ENCODE measurements around the gene MCM6.
"Not testable (repeated sequence)": the region's sequence is repeated elsewhere in the genome, so short reads cannot be mapped to it uniquely, and the experiment has no call there.

MCM6 gene

DNA sequence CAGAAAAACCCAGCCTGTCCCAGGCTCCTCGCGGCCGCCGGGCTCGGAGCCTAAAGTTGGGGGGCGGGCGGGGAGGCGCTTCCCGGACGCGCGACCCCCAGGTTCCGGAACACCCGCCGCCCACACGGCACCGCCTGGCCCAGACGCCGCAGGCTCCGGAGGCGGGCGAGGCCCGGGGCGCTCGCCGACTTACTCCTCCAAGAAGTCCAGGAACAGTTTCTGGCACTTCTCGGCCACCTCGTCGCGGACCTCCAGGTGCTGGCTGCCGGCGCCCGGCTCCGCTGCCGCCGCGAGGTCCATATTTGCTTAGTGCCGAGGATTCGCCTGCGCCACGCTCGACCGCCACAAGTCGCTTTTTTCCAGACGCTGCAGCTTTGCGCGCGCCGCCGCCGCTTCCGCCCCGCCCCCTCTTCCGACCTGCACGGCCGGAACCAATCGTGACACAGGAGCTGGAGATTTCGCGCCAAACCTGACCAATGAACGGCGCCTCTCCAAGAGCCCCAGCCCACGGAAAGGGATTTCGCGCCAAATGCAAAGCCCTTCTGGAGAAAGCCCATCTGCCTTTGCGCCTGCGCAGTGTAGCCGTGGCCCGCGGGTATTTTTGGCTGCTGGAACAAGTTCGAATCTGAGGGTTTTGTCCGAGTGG is at the start of gene MCM6:
Gene MCM6 (minus strand): TSS at position 378 of the 646 bp plus-strand sequence. CDS start 78 bp downstream, at position 300.
- peak; percentile 99 for DNase-seq (ENCODE audit: low read depth)

DNA sequence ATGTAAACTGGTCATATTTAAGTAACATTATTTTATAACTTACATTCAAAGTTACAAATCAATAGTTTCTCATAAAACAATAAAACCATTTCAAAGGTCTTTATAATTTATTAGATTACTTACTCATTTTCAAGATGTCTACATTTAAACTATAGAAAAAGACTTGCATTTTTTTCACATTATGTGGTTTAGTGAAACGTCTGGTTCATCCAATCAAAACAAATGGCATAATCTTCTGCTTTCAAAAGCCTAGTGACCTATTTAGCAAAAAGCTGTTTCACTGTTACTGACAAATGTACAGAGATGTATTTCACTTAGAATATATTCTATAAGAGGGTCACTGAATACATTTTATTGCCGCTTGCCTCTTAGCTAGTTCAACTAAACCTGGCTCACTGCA is 49.3 kb upstream of the MCM6 start:
- peak; percentile 32 for DNase-seq (ENCODE audit: low read depth)

DNA sequence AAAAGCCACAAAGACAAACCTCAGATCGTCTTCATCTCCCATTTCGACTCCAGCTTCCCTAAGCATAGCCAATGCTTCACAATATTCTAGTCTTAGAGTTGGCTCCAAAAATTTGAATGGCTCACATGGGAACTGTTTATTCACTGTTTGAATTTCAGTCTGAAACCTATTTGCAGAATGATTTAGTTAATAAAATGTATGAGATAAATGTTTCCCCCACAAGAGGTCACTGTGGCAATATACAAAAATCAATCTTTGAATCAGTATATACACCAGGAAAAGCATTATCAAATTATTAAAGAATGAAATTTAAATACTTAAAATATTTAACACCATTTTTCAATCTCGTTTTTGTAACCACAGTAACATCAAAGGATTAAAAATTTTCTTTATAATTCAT is 40.0 kb upstream of the MCM6 start:
- peak; percentile 36 for DNase-seq (ENCODE audit: low read depth)

DNA sequence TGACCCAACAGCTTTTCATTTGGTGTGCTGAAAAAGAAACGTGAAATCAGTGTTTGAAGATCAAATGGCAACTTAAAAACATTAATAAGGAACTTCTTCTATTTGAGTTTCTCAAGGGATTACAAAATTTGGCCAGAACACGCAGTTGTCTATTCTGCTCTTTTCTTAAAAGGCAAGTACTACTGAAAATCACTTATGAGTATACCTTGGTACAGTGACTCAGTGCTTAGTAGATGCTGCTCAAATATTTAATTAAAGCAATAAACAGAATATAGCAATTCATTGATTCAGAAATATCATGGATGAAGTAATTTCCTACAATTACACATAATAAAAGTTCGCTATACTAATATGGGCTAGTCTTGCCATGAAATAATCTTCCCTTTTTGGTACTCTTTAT is 38.2 kb upstream of the MCM6 start:
- DNase-seq (ENCODE audit: low read depth), result no peak

DNA sequence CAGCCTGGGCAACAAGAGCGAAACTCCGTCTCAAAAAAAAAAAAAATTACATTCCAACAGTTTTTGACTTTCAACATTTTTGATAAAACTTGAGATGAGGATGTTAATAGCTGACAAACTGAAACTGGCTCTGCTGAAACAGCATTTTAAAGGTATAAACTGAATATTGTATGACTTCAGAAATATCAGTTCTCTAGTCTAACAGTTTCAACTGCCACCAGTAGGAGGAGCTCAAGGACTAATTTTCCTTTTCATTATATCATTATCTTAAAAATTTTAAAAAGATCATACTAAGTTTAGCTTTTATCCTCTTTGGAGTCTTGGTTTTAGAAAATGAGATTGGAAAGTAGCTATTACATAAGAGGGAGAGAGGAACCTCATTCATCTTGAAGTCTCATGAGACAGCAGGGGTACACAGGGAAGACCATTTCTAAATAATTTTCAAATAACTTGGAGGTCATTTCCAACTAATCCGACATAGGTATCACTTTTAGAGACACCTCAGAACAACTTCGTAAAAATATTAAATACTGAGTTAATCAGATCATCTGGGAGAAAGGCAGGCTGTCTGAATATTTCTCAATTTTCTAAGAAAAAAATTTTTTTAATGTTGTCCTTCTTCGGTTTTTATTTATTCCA is 37.6 kb upstream of the MCM6 start:
- DNase-seq (ENCODE audit: low read depth), result peak; percentile 57

DNA sequence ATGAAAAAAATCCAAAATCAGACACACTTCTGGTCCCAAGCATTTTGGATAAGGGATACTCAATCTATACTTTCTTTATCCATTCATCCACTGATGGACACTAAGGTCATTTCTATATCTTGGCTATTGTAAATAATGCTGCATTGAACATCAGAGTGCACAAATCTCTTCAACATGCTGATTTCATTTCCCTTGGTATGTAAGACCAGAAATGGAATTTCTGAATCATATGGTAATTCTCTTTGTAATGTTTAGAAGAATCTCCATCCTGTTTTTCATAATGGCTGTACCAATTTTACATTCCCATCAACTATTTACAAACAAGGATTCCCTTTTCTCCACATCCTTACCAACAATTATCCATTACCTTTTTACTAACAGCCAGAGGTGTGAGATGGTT is 33.7 kb upstream of the MCM6 start:
- DNase-seq (ENCODE audit: low read depth), result peak; percentile 58

DNA sequence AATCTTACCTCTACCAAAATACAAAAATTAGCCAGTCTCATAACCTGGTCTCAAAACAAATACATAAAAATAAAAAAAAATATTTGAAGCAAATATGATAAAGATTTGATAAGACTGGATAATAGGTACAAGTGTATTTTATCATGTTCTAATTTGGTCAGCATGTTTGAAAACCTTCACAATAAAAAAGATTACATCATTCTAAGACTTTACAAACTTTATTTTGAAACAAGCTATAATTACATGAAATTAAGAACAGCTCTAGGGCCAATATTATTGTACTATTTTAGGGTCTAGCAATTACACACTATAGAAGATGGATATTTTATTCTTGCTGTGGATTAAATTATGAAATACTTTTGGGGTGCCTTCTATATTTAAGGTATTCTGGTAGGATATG is 29.4 kb upstream of the MCM6 start:
- no peak for DNase-seq (ENCODE audit: low read depth)

DNA sequence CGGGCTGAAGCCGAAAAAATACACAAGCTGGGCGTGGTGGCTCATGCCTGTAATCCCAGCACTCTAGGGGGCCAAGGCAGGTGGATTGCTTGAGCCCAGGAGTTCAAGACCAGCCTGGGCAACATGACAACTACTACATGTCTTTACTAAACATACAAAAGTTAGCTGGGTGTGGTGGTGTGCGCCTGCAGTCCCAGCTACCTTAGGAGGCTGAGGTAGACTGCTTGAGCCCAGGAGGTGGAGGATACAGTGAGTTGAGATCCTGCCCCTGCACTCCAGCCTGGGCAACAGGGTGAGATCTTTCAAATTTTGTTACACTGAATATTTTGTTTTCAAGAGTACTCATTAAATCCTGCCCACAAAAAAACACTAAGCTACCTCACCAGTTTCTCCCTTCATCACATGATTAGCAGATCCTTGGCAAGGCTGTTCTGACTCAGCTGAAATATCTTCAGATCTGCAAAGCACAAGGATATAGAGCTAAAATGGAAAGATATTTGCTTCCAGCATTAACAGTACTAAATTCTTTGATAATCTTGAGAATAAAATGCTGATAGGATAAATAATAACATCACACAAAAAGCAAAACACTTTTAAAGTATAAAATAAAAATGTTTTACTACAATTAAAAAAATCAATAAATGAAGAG is 28.2 kb upstream of the MCM6 start:
- DNase-seq (ENCODE audit: low read depth), result peak; percentile 52

DNA sequence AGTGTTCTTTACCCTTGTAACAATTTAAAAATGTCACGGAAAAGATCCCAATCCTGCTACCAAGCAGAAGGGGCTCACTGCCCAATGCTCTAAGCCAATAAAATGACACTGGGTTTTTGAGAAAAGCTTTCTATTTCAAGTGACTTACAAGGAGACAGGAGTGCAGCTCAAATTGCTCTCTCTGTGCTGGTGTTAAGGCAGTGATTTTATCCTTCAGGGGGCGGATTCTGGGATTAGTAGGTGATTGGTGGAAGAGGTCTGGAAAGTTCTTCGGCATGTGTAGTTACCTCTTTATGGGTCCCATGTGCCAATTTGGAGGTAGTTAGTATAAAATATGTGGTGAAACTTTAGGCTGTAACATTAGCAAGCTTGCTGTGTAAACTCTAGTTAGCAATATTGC is 27.4 kb upstream of the MCM6 start:
- no peak for DNase-seq (ENCODE audit: low read depth)

DNA sequence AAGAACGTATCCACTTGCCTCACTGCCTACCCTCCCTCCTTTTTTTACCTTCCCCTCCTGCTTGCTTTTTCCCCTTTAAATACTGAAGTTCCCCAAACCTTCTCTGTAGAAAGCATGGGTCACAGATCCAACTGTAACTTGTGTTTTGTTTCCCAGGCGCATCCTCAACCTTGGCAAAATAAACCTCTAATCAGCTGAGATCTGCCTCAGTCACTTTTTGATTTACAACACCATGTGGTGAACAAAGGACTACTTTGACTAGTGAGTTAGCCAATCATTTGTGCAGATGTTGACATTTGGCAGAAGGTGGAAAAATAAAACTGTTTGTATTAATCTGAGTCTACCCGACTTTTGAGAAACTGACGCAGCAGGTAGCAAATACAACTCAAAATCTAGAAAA is 23.3 kb upstream of the MCM6 start:
- DNase-seq (ENCODE audit: low read depth), result no peak

DNA sequence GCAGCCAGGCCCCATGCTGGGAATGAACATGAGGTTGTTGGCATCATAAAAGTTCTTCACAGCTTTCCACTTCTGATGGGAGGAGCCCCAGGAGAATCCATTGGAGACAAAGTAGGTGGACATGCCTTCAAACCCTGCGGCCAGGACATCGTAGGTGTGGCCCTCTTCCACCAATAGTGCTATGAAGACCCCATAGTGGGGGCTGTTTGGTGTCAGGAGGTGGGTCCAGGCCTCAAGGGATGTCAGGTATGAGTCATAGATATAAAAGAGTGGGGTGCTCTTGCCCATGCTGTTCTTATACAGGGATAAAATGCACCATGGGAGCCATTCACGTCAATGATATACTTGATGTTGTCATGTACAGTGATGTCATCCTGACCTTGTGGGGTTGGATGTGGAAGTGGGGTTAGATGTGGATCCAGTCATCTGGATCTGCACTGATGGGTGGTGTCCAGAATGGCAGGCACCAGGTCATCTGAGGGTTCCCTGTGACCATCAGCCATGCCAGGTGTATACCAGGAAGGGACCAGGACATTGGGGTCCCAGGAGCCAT is 22.1 kb upstream of the MCM6 start:
- no peak for DNase-seq (ENCODE audit: low read depth)

DNA sequence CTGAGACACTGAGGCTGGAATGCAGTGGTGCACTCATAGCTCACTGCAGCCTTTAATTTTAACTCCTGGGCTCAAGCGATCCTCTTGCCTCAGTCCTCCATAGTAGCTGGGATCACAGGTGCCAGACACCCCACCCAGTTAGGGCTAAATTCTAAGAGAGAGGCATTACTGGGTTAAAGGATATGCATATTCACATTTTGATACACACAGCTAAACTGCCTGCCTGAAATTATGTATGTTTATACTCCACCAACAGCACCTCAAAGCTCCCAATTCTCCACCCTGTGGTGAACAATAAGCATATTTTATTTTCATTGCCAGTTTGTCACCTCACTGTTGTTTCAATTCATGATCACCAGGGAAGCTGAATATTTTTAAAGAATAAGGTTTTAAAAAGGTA is 18.7 kb upstream of the MCM6 start:
- no peak for DNase-seq (ENCODE audit: low read depth)

DNA sequence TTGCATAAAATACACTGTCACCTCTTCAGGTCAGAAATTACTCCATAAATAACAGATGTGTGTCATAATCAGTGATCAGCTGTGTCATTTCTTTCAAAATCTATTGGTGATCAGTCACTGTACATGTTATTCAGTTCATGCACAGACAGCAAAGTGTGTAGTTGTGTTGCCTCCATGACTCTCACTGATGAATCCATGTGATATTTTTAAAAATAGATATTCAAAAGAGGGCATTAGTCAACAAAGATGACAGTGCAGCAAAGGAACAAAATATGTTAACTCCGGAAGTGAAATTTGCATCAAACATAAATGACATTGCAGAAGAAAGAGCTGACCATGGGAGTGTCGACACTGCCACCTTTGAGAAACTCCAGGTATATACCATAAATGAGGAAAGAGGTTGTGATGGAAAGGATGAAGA is 17.1 kb upstream of the MCM6 start:
- DNase-seq (ENCODE audit: low read depth), result no peak

DNA sequence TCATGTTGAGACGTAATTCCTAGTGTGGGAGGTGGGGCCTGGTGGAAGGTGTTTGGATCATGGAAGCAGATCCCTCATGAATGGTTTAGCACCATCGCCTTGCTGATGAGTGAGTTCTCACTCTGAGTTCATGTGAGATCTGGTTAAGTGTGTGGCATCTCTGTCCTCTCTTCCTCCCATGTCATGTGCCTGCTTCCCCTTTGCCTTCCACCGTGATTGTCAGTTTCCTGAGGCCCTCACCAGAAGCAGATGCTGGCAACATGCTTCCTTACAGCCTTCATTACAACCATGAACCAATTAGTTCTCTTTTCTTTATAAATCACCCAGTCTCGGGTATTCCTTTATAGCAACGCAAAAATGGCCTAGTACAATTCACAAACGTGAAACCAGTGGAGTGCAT is 14.6 kb upstream of the MCM6 start:
- DNase-seq (ENCODE audit: low read depth), result no peak

DNA sequence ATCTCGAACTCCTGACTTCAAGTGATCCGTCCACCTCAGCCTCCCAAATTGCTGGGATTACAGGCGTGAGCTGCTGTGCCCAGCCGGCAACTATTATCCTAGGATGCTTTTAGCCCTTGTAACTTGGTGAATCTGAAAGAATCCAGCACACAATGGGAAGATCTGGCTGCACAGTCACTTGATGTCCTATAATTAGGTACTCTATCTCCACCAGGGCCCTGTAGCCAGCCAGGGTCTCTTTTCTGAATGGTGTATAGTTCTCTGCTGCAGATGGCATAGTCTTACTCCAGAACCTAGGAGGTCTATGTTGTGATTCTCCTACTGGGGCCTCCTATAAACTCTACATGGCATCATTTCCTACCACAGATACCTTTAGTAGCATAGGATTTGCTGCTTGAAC is 13.9 kb upstream of the MCM6 start:
- no peak for DNase-seq (ENCODE audit: low read depth)

DNA sequence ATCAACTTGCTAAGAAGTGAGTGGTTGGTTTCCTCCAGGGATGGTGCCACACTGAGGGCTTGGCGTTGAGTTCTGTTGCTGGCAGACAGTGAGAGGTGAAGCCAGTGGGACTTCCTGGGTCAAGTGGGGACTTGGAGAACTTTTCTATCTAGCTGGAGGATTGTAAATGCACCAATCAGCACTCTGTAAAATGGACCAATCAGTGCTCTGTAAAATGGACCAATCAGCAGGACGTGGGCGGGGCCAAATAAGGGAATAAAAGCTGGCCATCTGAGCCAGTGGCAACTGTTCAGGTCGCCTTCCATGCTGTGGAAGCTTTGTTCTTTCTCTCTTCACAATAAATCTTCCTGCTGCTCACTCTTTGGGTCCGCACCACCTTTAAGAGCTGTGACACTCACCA is 12.3 kb upstream of the MCM6 start:
- not testable (repeated sequence) for DNase-seq (ENCODE audit: low read depth)

DNA sequence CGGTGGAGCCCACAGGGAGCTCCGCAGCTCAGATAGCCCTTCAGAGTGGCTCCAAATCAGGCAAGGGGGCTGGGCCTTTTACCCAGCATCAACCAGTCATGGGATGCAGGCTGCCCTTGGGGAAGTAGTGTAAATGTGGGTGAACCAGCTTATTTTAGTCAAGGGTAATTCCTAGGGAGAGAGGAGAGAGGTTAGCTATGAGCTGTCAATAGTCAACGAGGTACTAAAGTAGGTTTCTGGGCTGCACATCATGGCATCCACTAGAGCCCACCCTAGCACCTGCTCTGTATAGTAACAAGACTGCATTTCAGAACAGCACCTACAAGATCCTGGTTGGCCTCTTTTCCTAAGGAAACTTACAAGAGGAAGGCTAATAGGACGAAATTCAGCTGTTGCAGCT is 9.5 kb upstream of the MCM6 start:
- DNase-seq (ENCODE audit: low read depth), result no peak

DNA sequence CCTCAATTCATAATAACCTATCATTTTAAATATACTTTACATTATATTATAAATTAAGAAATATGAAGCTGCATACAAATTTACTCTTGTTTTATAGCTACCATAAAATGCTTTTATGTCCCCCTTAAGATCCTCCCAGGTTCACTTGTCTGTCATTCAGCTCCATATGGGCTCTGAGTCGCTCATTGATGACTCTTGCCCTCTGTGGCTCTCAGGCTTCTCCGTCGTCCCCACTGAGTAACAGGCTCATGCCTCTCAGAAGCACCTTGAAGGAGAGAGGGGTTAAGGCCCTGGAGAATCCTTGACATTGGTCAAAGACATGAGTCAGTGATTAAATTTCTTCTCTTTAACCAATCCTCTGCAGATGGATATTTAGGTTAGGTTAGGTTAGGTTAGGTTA is 6.2 kb upstream of the MCM6 start:
- DNase-seq (ENCODE audit: low read depth), result no peak

DNA sequence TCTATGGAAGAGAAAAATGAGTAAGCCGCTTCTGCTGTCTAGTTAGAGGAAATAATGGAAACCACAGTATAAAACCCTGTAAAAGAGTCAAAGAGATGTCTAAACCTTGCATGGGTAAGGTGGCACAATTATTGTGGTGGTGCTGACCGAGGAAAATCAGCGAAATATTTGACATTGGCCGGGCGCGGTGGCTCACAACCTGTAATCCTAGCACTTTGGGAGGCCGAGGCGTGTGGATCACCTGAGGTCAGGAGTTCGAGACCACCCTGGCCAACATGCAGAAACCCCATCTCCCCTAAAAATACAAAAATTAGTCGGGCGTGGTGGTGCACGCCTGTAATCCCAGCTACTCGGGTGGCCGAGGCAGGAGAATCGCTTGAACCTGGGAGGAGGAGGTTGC is 527 bp upstream of the MCM6 start:
- not testable (repeated sequence) for DNase-seq (ENCODE audit: low read depth)

DNA sequence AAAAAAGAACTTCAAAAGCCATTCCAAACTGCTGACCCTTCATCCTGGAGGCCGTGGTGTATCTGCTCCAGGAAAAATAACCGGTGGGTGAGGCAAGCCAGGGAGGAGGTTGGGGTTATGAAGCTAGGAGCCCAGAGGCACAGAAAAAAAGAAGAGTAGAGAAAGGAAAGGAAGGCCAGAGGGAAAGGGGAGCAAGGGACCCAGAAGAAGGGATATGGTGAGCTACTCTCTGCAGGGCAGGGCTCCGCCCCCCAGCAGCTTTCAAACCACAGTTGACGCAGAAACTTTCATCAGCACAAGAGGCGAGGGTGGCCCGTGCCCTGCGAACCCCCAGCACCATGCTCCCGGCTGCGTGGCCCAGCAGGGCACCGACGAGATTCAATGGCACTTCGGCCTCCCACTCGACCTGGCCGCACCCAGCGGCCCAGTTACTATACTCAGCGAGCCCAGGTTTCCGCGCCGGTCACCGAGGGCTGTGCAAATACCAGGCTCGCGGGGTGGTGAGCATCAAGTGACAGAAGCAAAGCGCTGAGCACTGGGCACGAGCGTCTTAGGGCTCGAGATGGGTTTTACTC is 665 bp downstream of the MCM6 start:
- peak; percentile 70 for DNase-seq (ENCODE audit: low read depth)

DNA sequence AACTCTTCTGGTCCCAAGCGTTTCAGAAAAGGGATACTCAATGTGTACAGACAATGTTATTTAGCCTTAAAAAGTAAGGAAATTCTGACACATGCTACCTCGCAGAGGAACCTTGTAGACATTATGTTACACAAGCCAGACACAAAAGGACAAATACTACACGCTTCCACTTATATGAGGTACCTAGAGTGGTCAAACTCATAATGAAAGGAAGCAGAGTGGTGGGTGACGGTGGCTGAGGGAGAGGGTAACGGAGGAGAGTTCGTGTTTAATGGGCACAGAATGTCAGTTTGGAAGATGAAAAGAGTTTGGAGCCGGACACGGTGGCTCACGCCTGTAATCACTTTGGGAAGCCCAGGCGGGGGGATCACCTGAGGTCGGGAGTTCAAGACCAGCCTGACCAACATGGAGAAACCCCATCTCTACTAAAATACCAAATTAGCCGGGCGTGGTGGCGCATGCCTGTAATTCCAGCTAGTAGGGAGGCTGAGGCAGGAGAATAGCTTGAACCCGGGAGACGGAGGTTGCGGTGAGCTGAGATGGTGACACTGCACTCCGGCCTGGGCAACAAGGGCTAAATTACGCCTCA is 1.4 kb downstream of the MCM6 start:
- no peak for DNase-seq (ENCODE audit: low read depth)

DNA sequence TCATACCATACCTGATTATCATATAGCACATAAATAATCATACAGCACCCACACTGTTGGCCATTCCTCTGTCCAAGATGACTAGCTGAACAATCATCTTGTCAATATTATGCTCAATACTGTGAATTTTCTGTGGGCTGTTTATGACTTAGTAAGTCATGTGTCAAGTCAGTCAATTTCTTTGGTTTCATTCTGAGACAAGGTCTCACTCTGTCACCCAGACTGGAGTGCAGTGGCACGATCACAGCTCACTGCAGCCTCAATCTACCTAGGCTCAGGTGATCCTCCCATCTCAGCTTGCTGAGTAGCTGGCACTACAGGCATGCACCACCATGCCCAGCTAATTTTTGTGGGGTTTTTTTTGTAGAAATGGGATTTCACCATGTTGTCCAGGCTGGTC is 5.7 kb downstream of the MCM6 start:
- no peak for DNase-seq (ENCODE audit: low read depth)

DNA sequence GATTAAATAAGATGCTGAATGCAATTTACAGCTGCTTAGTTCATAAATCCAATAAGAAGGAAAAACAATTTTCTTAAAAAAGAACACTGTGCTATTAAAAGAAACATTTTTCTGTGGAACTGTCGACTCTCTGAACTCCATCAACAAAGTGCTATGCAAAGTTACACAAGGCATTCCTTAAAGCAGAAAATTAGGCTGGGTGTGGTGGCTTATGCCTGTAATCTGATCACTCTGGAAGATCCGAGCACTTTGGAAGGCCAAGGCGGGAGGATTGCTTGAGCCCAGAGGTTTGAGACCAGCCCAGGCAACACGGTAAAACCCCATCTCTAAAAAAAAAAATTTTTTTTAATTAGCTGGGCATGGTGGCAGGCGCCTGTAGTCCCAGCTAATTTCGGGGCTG is 13.0 kb downstream of the MCM6 start:
- DNase-seq (ENCODE audit: low read depth), result peak; percentile 35
